Endothelial cell (in vitro differentiated cells): ENCODE measurements around the gene NOL9. TPM values are rescaled to one million over a fixed set of nuclear protein-coding genes. Genes with fewer than 3 reads are reported as not detected.

Experiments
- DNase-seq: peaks from one replicate; pipeline ENCODE4 v3.0.0; 2021; ENCODE audit warnings: low spot score
- H3K27ac Mint-ChIP-seq: one replicate; pipeline ENCODE4 v1.8.0; 2021; ENCODE audit warnings: mixed read lengths, inconsistent platforms; ENCODE audit not compliant: unreplicated experiment
- H3K27me3 Mint-ChIP-seq: one replicate; pipeline ENCODE4 v1.8.0; 2021; ENCODE audit warnings: mild to moderate bottlenecking, moderate library complexity, mixed read lengths, inconsistent platforms; ENCODE audit not compliant: unreplicated experiment
- H3K36me3 Mint-ChIP-seq: one replicate; pipeline ENCODE4 v1.8.0; 2021; ENCODE audit warnings: mild to moderate bottlenecking, low read depth, mixed read lengths, inconsistent platforms; ENCODE audit not compliant: unreplicated experiment
- H3K4me1 Mint-ChIP-seq: one replicate; pipeline ENCODE4 v1.8.0; 2021; ENCODE audit warnings: mild to moderate bottlenecking, mixed read lengths, inconsistent platforms; ENCODE audit not compliant: unreplicated experiment
- H3K4me3 Mint-ChIP-seq: one replicate; pipeline ENCODE4 v1.8.0; 2021; ENCODE audit warnings: mild to moderate bottlenecking, mixed read lengths, inconsistent platforms; ENCODE audit not compliant: unreplicated experiment
- H3K9me3 Mint-ChIP-seq: one replicate; pipeline ENCODE4 v1.8.0; 2021; ENCODE audit warnings: mixed read lengths, inconsistent platforms; ENCODE audit not compliant: unreplicated experiment
- total RNA-seq: library from RNA; stranded (reverse); fragmentation: NEBNext Ultra II Directional; extraction: Animal tissue kit (Norgen Biotek cat#: 25700); gene quantifications from one replicate; pipeline ENCODE4 v1.2.1, GENCODE V29; 2021; ENCODE audit not compliant: unreplicated experiment
- TF ChIP-seq, protein P1 (sequence below): fragments of 200-600 bp; sonication (generic); IDR thresholded peaks from one replicate; pipeline ENCODE4 v1.5.0; 2021; ENCODE audit warnings: antibody characterized with exemption; ENCODE audit not compliant: unreplicated experiment

The NOL9 gene
- total RNA-seq, 1 donor from 2014 or later: 26.9 TPM

DNA sequence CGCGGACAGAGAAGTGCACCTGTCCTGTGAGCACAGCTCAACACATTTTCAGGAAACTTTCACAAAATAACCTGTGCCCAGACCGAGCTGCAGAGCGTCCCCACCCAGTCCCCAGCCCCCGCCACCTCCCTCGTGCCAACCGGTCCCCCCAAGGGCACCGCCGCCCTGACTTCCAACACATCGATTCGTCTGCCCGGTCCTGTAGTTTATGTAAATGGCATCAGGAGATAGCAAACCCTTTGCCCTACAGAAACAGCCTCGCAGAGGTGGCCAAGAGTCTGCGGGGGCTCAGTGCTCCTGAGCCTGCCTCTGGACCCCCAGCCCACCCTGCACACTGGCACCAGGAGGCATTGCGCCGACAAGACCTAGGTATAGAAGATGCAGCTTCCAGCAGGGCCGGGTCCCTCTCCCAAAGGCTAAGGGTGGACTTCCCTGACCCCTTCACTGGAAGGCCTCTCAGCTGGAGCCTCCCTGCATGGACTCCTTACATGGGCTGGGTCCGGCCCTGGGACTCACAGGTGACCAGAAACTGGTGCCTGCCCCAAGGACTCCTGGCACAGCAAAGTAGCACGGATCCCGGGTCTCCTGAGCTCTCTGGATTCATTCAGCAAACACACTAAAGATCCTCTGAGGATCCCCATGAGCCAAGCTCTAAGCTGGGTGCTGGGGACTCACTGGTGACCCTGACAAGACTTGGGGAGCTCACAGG lies 56.3 kb downstream of the NOL9 start:
- no peak for DNase-seq
- Mint-ChIP-seq H3K4me1 (peaks cover 3% of the 10 kb centered on the region), H3K4me3 (peak overlapping the region; percentile 69), H3K9me3 (no peaks in the 10 kb centered on the region), H3K36me3 (no peaks in the 10 kb centered on the region), H3K27me3 (peaks cover 25% of the 10 kb centered on the region), H3K27ac (no peak overlapping the region)
- TF ChIP-seq, protein P1, sequence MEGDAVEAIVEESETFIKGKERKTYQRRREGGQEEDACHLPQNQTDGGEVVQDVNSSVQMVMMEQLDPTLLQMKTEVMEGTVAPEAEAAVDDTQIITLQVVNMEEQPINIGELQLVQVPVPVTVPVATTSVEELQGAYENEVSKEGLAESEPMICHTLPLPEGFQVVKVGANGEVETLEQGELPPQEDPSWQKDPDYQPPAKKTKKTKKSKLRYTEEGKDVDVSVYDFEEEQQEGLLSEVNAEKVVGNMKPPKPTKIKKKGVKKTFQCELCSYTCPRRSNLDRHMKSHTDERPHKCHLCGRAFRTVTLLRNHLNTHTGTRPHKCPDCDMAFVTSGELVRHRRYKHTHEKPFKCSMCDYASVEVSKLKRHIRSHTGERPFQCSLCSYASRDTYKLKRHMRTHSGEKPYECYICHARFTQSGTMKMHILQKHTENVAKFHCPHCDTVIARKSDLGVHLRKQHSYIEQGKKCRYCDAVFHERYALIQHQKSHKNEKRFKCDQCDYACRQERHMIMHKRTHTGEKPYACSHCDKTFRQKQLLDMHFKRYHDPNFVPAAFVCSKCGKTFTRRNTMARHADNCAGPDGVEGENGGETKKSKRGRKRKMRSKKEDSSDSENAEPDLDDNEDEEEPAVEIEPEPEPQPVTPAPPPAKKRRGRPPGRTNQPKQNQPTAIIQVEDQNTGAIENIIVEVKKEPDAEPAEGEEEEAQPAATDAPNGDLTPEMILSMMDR: no peak

DNA sequence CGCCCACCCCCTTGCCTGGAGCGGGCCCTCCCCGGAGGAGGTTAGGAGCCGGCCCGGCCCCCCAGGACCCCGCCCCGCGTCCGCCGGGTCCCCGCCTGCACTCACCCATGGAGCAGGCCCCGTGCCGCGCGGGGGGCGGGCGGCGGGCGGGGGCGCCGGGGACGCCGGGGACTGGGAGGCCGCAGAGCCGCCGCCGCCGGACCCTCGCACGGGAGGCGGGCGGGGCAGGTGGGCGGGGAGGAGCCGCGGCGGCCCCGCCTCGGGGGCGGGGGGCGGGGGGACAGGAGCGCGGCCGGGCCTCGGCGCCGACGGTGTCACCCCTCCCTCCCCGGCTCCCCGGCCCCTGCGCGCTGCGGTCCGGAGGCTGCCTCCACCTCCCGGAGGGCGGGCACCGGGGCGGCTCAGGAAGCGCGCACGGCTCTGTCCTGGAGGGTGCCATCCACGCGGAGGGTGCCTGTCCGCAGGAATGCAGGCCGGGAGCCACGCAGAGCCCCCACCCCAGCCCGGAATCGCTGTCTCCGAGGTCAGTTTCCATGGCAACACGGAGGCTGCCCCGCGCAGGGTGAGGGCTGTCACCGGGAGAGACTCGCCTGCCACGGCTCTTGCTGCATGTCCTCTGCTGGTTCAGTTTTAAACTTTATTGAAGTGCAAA lies 57.0 kb downstream of the NOL9 start:
- DNase-seq: peak; percentile 50
- H3K4me3 Mint-ChIP-seq: peak overlapping the region; percentile 69
- no peaks in the 10 kb centered on the region for H3K36me3 Mint-ChIP-seq
- no peak overlapping the region for H3K27ac Mint-ChIP-seq
- peaks cover 3% of the 10 kb centered on the region for H3K4me1 Mint-ChIP-seq
- H3K27me3 Mint-ChIP-seq: peaks cover 25% of the 10 kb centered on the region
- TF ChIP-seq, protein P1: no peak
- no peaks in the 10 kb centered on the region for H3K9me3 Mint-ChIP-seq

DNA sequence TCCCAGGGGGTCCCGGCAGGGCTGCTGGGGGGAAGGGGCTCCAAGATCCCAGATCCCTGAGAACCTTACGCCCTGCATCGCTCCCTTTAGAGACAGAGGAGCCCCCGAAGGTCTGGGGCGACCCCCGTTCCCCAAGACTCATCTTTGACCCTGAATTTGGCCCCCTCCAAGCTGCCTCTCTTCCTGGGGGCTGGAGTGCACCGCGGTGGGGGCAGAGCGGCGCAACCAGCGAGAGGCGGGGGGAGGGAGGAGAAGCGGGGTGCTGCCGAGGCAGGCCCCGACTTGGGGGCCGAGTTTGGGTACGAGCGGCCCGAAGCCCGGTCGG lies 57.5 kb downstream of the NOL9 start:
- H3K27me3 Mint-ChIP-seq: peaks cover 25% of the 10 kb centered on the region
- peaks cover 3% of the 10 kb centered on the region for H3K4me1 Mint-ChIP-seq
- H3K36me3 Mint-ChIP-seq: no peaks in the 10 kb centered on the region
- TF ChIP-seq, protein P1: no peak
- H3K4me3 Mint-ChIP-seq: no peak overlapping the region
- no peak for DNase-seq
- H3K9me3 Mint-ChIP-seq: no peaks in the 10 kb centered on the region
- H3K27ac Mint-ChIP-seq: no peak overlapping the region

DNA sequence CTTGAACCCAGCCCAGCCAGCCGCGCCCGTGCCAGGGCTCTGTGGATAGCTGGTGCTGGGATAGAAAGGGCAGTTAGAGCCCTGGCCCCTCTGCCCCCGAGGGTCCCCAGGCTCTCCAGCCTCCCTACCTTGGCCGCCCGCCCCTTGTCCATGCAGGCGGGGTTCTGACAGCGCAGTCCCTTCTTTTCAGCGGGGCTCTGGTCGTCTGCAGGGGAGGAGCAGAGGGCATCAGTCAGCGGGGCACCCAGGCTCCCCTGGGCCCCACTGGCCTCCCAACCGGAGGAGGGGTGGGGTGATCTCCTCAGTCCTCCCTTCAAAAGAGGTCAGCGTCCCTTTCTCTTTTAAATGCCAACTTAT lies 58.0 kb downstream of the NOL9 start:
- Mint-ChIP-seq H3K36me3 (no peaks in the 10 kb centered on the region), H3K4me1 (peaks cover 8% of the 10 kb centered on the region), H3K27ac (no peak overlapping the region), H3K4me3 (peak overlapping the region; percentile 67), H3K9me3 (no peaks in the 10 kb centered on the region), H3K27me3 (peaks cover 27% of the 10 kb centered on the region)
- TF ChIP-seq, protein P1: no peak
- no peak for DNase-seq
